NCI-H128 (cell line): ENCODE data around the gene CXXC1.
"Not testable (repeated sequence)": the region's sequence is repeated elsewhere in the genome, so short reads cannot be mapped to it uniquely, and the experiment has no call there.

Experiments used
- DNase-seq: peaks from one replicate; lab custom pipeline; 2025; ENCODE audit not compliant: unreplicated experiment; lab: John Stamatoyannopoulos, UW

CXXC1 gene

DNA sequence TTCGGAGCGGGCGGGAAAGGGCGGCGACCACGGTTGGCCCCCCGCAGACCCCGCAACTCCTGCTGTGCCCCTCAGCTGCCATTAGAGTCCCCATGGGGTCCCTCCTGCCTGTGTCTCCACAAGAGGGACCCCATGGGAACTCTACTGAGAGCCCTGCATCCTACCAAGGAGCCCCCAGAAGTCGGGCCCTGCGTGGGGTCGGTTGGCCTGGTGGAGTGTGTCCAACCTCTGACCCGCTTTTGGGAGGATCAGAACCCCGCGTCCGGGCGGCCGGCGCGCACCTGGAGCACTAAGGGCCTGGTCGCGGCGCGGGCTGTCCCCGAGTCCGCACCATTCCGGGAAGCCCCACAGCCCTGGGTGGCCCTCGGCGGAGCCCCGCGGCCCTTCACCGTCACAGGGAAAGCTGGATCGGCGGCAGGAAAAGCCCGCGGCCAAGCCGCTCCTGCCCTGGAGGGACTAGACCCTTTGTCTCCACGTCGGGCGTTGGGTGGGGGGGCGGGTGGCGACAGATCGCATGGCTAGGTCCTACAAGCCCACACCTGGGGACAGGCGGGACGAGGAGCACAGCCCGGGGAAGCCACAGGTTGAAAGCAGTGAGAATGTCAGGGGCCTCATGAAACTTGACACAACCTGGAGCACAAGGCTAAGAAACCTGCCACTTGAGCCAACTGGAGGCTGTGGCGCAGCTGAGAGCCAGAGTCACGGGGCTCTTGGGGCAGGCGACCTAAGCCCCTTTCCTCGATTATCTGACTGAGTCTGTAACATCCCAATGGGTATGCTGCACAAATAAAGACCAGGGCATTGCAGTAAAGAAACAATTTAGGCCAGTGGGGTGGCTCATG is 11.2 kb upstream of the CXXC1 start:
- DNase-seq: no peak

DNA sequence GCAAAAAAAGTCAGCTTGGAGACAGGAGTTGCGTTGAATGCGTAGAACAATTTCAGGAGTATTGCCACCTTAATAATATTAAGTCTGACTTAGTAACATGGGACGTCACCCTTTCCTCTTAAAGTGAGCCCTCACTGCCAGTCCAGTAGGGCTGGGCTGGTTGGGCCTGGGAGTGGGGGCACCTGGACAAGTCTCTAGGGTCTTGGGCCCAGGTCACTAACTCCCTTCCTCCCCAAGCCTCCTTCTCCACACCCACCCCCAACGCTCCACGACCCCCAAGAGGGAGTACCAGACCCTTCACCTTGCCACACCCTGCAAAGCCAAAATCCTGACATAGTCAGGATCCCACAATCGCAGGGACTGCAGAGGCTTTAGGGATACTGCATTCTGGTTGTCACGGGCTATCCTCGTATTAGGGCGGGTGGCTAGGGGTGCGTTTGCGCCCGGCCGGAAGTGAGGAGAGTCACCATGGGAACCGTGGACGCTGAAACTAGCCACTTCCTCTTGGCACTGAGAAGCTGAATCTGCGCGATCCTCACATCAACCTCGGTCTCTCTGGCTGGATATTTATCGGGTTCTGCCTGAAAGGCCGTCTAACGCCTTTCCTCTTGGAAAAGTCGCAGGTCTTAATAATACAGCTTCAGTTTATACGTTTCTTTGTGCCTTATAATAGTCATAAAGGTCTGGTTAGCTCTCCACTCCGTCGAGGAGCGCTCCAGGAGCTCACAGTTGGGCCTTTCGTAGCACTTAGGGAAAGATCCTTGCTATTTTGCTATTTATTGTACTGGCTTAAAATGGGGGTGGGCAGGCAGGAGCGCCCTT is 10.3 kb upstream of the CXXC1 start:
- DNase-seq: no peak

DNA sequence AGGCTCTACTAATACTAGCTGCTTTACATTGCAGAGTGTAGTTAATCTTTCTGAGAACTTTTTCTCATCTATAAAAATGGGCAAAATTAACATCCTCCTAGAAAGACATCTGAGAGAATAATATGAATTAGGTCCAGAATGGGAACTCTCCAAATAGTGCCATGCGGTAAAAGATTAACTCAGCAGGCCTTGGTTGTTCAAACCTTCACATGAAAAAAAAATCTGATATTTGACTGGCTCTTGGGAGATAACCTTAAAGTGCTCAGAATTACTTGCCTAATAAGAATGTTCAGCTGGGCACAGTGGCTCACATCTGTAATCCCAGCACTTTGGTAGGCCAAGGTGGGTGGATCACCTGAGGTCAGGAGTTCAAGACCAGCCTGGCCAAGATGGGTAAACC is 5.5 kb upstream of the CXXC1 start:
- no peak for DNase-seq

DNA sequence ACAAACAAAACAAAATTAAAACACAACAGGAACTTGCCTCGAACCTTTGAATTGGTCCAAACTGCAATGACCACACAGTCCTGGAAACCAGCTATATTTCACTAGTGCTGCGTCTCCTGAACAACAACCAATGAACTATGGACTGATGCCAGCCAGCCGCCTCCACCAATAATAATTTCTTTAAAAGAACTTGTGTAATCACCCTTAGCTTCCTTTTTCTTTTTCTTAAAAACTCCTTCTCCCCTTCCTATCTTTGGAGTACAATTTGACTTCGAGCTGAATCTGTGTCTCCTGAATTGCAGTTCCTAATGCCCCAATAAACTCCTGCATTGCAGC is 1.6 kb upstream of the CXXC1 start:
- DNase-seq: no peak

DNA sequence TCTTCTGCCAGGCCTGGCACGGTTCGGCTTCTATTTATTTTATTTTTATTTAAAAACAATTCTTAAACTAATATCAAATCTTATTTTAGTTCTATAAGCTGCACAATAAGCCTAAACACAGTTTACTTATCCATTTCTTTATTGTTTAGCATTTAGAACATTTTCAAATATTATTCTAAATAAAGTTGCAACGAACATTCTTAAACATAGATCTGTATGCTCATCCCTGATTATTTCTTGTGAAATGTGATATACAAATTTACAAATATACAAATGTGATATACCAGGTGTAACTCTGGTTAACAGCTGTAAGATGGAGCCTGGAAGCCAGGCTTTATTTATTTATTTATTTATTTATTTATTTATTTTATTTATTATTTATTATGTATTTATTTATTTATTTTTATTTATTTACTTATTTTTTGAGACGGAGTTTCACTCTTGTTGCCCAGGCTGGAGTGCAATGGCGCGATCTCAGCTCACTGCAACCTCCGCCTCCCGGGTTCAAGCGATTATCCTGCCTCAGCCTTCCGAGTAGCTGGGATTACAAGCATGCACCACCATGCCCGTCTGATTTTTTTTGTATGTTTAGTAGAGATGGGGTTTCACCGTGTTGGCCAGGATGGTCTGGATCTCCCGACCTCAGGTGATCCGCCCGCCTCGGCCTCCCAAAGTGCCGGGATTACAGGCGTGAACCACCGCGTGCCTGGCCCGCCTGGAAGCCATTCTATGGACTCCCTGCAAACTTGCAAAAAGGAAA is 1.0 kb upstream of the CXXC1 start:
- DNase-seq: not testable (repeated sequence)

- DNase-seq: no peak
Observed at GRCh38 chr18:50287028-50287440, 458 bp downstream of the CXXC1 start.

- no peak for DNase-seq
Observed at GRCh38 chr18:50286391-50287027, 983 bp downstream of the CXXC1 start.

DNA sequence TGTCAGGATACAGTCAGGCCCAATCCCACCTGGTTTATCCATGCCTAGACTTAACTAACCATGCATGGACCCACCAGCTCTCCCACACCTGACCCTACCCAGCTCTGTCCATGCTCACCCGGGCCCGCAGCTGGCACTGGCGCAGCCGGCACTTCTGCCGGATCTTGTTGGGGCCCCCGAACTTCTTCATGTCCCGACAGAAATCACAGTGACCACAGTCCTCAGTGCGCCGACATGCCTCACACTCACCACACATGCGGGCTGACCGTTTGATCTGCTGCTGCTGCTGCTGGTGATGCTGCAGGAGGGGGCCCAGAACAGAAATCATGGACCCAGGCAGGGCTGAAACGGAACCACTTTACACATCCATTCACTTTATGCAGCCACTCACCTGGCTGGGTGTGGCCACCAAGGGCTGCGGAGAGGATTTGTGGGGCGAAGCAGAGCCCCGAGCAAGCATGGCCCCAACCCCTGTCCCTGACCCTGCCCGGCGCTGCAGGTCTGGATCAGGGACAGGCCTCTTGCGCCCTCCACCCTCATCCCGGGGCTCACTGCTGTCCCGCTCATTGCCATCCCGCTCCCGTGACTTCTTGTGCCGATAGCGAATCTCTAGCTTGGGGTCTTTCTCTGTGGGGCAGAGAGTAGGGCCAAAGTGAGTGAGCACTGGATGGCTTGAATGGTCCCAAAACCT is 1.7 kb downstream of the CXXC1 start:
- no peak for DNase-seq

GRCh38 chr18:50285071-50285470 is 2.4 kb downstream of the CXXC1 start:
- no peak for DNase-seq

DNA sequence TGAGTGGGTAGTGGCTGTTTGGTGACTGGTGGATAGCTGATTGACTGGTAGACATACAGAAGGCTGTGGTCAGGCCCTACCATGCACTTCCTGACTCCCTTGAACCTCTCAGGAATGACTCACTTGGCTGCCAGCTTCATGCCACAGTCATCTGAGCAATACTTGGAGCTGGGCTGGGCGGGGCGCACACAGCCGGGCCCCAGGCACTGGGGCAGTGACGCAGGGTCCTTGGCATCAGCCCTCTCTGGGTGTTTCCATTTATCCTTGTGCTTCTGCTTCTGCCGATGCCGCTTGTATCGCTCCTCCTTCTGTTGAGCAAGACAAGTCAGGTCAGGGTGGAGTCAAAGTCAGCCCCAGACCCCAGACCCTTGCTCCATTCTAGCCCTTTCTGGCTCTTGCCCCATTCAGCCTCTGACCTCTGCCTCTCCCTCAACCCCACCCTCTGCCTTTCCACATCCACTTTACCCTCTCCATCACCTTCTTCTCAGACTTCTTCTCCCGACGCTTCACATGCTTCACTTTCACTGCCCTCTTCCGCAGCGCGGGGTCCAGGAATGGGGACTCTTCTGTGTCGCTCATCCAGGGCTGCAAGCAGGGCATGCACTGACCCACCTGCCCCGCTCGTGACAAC is 3.1 kb downstream of the CXXC1 start:
- DNase-seq: no peak

- DNase-seq: no peak
Observed at GRCh38 chr18:50283469-50284209, 3.9 kb downstream of the CXXC1 start.

GRCh38 chr18:50282521-50283335 is 4.8 kb downstream of the CXXC1 start:
- DNase-seq: no peak

DNA sequence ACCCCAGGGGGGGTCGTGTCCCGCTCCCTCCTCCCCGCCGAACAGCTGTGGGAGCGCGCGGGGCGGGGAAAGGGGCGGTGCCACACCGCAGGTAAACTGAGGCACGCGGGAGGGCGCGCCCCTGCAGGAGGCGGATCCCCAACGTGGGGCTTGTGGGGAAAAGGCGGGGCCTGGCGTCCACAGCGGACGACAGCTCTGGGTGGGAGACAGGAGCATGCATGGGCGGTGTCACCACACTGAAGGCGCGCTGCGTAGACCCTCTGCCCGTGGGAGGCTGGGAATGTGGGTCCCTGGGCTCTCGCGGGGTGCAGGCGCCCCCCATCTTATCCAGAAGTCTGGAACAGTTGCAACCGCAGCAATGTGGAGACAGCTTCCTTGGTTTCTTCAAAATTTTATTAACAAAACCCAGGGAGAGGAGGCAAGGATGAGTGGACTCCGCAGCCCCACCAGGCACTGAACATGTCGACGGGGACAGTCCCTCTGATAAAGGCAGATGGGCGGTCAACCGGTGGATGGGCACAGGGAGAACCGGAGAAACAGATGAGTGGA is 5.4 kb downstream of the CXXC1 start:
- no peak for DNase-seq

- peak; percentile 97 for DNase-seq
Observed at GRCh38 chr18:50281295-50281971, 6.1 kb downstream of the CXXC1 start, which contains the start of gene MBD1. TSS of gene MBD1 (minus strand) at chr18:50281523. CDS start at chr18:50279992, 1,531 bp downstream.

DNA sequence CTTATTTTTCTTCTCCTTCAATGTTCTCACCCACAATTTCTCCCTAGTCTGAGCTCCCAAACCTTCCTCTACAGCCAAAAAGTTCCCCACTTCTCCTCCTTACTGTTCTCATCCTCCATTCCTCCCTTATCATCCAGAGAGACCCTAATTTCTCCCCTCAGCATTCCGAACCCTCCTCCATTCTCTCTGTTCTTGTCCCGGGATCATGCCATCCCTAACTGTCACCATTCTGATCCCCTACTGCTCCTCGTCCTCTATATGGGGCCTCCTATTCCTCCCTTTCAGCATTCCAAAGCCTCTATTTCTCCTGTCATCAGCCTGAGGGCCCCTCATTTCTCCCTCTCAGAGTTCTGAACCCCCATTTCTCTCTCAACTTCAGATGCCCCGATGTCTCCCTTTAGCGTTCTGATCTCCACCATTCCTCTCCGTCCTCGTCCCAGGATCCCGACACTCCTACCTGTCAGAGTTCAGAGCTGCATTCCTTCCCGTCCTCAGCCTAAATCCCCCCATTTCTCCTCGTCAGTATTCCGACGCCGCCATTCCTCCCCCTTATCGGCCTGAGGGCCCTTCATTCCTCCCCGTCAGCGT is 6.7 kb downstream of the CXXC1 start:
- no peak for DNase-seq

GRCh38 chr18:50279752-50280151 is 7.7 kb downstream of the CXXC1 start:
- no peak for DNase-seq

DNA sequence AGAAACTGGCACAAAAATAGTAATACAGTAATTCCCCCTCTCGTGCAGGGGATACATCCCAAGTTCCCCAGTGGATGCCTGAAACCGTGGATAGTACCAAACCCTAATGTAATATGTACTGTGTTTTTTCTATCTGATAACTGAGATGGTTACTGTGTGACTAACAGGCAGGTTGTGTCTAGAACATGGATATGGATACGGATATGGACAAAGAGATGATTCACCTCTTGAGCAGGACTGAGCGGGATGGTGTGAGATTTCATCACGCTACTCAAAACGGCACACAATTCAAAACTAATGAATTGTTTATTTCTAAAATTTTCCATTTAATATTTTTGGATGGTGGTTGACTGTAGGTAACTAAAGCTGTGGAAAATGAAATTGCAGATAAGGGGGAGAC is 9.6 kb downstream of the CXXC1 start:
- no peak for DNase-seq
